Left lung (tissue), 10 donors: Measurements from ENCODE around the gene CHMP4B. TPM values are rescaled to one million over a fixed set of nuclear protein-coding genes. Genes with fewer than 3 reads are reported as not detected.
A peak's percentile ranks its signal among the peaks of the same experiment; 100 is the strongest.

Source experiments
- ATAC-seq: fragments of 200-7000 bp; cut with Tn5 transposase; one replicate; pipeline ENCODE4 v1.9.1; 2020; ENCODE audit warnings: moderate library complexity
- DNase-seq, 4 donors: peaks; one replicate each; pipeline ENCODE4 v3.0.0-alpha.2; 2013 to 2020
- H3K27ac ChIP-seq, 2 donors: fragments of 200-600 bp; sonication (generic) in 1 of 2; one replicate each; pipeline versions ENCODE4 v1.5.0 to v1.8.0; 2020 to 2021
- H3K27me3 ChIP-seq, 2 donors: fragments of 200-600 bp; sonication (generic) in 1 of 2; one replicate each; pipeline versions ENCODE4 v1.5.0 to v1.8.0; 2020 to 2021
- H3K36me3 ChIP-seq, 2 donors: fragments of 200-600 bp; sonication (generic) in 1 of 2; one replicate each; pipeline versions ENCODE4 v1.5.0 to v1.8.0; 2020 to 2021
- H3K4me1 ChIP-seq, 2 donors: fragments of 200-600 bp; one replicate each; pipeline ENCODE4 v1.8.0; 2021
- H3K4me3 ChIP-seq, 2 donors: fragments of 200-600 bp; sonication (generic) in 1 of 2; one replicate each; pipeline versions ENCODE4 v1.5.0 to v1.8.0; 2020 to 2021; ENCODE audit warnings: mild to moderate bottlenecking in 1 of 2
- H3K9me3 ChIP-seq, 2 donors: fragments of 200-600 bp; sonication (generic) in 1 of 2; one replicate each; pipeline versions ENCODE4 v1.5.0 to v1.8.0; 2020 to 2021
- CTCF ChIP-seq, 2 donors: fragments of 200-600 bp; sonication (generic) in 1 of 2; IDR thresholded peaks; one replicate each; pipeline versions ENCODE4 v1.5.0 to v1.8.0; 2021; ENCODE audit warnings: antibody characterized with exemption in 2 of 2
- intact Hi-C, 2 donors: fragments of 100-400 bp; cut with DNase I; formaldehyde crosslinking; loops; one replicate each; pipeline versions ENCODE4 v1.11.2 to v1.14.2; 2022
- polyA plus RNA-seq, 6 donors: library from polyadenylated mRNA; unstranded; fragments of 120-200 nt; gene quantifications; one replicate each; pipeline ENCODE4 v1.2.1, GENCODE V29; 2013; ENCODE audit not compliant: insufficient read length in 6 of 6
- total RNA-seq, 2 donors: library from RNA; stranded (reverse); fragmentation: NEBNext Ultra II Directional; extraction: Animal tissue kit (Norgen Biotek cat#: 25700); gene quantifications; one replicate each; pipeline ENCODE4 v1.2.1, GENCODE V29; 2021
- donor health status: DM: no; HTN: yes; CAD: no.
- donor health status: DM: no; HTN: no; CAD: no.

Gene CHMP4B
- total and polyA plus RNA-seq, 8 donors = 83.2 to 117 (median 109) TPM

DNA sequence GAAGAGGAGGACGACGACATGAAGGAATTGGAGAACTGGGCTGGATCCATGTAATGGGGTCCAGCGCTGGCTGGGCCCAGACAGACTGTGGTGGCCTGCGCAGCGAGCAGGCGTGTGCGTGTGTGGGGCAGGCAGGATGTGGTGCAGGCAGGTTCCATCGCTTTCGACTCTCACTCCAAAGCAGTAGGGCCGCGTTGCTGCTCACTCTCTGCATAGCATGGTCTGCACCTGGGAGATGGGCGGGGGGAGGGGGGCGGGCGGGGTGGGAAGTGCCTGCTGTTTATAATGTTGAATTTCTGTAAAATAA, 42.3 kb downstream of the CHMP4B start:
- H3K9me3 ChIP-seq = no peaks in the 10 kb centered on the region
- no peaks in the 10 kb centered on the region for H3K27me3 ChIP-seq
- H3K4me3 ChIP-seq = no peak overlapping the region
- peak in 1 of 4 donors; percentile 41 for DNase-seq
- H3K27ac ChIP-seq = no peak overlapping the region
- peaks cover 0 to 28% of the 10 kb centered on the region in 2 donors for H3K4me1 ChIP-seq
- peaks cover 0 to 91% of the 10 kb centered on the region in 2 donors for H3K36me3 ChIP-seq
- intact Hi-C loops = no loop called here
- no peak for TF ChIP-seq CTCF (IDR thresholded peaks at IDR 0.05)
- no peak for ATAC-seq

GRCh38 chr20:33857722-33858563, 46.8 kb downstream of the CHMP4B start:
- no peaks in the 10 kb centered on the region for H3K9me3 ChIP-seq
- peaks cover 0 to 48% of the 10 kb centered on the region in 2 donors for H3K36me3 ChIP-seq
- H3K4me1 ChIP-seq = peaks cover 0 to 36% of the 10 kb centered on the region in 2 donors
- H3K27ac ChIP-seq = peak overlapping the region in 1 of 2 donors; percentile 48
- no peaks in the 10 kb centered on the region for H3K27me3 ChIP-seq
- no peak for DNase-seq
- TF ChIP-seq CTCF (IDR thresholded peaks at IDR 0.05) = no peak
- ATAC-seq = no peak
- H3K4me3 ChIP-seq = no peak overlapping the region
- intact Hi-C loops = no loop called here

DNA sequence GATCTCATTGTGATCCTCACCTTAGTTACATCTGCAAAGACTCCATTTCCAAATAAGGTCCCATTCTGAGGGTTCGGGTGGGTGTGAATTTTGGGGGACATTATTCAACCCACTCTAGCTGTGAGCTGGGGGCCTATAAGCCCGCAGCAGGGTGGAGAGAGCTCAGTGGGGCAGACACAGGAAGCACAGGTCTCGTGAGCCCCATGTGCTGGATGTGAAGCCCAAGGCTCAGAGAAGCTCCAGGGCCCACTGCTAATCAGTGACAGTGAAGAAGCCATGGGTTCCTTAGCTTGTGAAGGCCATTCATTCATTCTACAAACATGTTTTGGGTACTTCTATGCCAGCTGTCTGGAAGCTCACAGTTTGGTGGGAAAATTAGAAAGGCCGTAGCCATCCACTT, 47.5 kb downstream of the CHMP4B start:
- H3K36me3 ChIP-seq = peaks cover 0 to 42% of the 10 kb centered on the region in 2 donors
- TF ChIP-seq CTCF (IDR thresholded peaks at IDR 0.05) = no peak
- H3K4me1 ChIP-seq = peaks cover 0 to 38% of the 10 kb centered on the region in 2 donors
- H3K27ac ChIP-seq = peak overlapping the region in 1 of 2 donors; percentile 48
- intact Hi-C loops = no loop called here
- DNase-seq (no peak), ATAC-seq (no peak)
- H3K4me3 ChIP-seq = no peak overlapping the region
- H3K27me3 ChIP-seq = no peaks in the 10 kb centered on the region
- H3K9me3 ChIP-seq = no peaks in the 10 kb centered on the region

DNA sequence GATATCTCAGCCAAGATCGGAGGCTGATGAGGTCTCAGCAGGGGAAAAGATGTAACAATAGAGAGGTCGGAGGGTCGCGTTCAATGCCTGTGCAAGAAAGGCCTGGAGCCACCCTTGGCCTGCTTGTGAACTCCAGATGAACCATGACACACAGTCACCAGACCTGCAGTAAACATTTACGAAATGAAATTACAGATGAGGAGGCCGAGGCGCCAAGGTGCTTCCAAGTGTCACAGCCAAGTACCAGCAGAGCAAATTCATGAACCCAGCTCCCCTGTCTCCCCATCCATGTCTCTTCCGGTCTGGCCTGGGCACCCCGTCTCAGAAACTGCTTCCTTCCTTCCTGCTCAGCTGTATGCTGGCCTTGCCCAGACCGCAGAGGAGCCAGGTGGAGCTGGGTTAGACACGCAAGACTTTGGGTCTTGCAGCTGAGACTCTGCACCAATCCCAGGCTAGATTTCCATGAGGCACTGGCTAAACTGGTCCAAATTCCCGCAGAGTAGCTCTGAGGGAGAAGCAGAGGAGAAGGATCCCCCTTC, 48.1 kb downstream of the CHMP4B start:
- Histone ChIP-seq H3K4me3 (no peak overlapping the region), H3K9me3 (no peaks in the 10 kb centered on the region), H3K27ac (peak overlapping the region in 1 of 2 donors; percentile 53), H3K4me1 (peaks cover 0 to 38% of the 10 kb centered on the region in 2 donors), H3K36me3 (peaks cover 0 to 36% of the 10 kb centered on the region in 2 donors), H3K27me3 (no peaks in the 10 kb centered on the region)
- ATAC-seq = no peak
- no peak for DNase-seq
- intact Hi-C loops = no loop called here
- TF ChIP-seq CTCF (IDR thresholded peaks at IDR 0.05) = no peak

DNA sequence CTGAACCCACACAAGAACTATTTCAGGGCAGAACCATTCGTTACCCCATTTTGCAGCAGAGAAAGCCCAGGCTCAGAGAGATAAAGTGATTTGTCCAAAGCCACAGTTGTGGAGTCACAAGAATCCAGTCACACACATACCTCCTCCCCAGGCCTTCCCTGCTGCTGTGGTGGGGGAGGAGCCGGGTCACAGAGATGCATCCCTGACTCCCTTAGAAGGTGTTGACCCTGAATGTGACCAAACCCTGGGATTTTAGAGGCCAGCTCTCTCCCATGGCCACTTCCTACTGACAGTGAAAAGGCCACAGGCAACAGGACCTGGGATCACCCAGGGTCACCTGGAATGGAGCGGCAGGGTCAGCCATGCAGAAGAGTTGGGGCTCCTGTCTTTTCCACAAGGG, 48.6 kb downstream of the CHMP4B start:
- H3K4me1 ChIP-seq = peaks cover 0 to 38% of the 10 kb centered on the region in 2 donors
- DNase-seq (no peak), ATAC-seq (no peak)
- intact Hi-C loops = no loop called here
- no peaks in the 10 kb centered on the region for H3K9me3 ChIP-seq
- no peak overlapping the region for H3K4me3 ChIP-seq
- no peak for TF ChIP-seq CTCF (IDR thresholded peaks at IDR 0.05)
- H3K27me3 ChIP-seq = no peaks in the 10 kb centered on the region
- H3K36me3 ChIP-seq = peaks cover 0 to 31% of the 10 kb centered on the region in 2 donors
- peak overlapping the region in 1 of 2 donors; percentile 53 for H3K27ac ChIP-seq
